HG03460 (cell line): Measurements from ENCODE around the gene PCDHA5.
"Not testable (repeated sequence)": the region's sequence is repeated elsewhere in the genome, so short reads cannot be mapped to it uniquely, and the experiment has no call there.

ENCODE experiments used
- ATAC-seq: cut with Tn5 transposase; IDR thresholded peaks from one replicate; pipeline ENCODE4 v1.9.1; 2021; ENCODE audit not compliant: unreplicated experiment

The PCDHA5 gene

GRCh38 chr5:140822969-140823368, 1.6 kb downstream of the PCDHA5 start:
- not testable (repeated sequence) for ATAC-seq

GRCh38 chr5:140823475-140823874, 2.1 kb downstream of the PCDHA5 start:
- ATAC-seq, result no peak

GRCh38 chr5:140827704-140828361, 6.4 kb downstream of the PCDHA5 start, which contains the start of gene PCDHA6:
Gene PCDHA6, plus strand, starts transcription at chr5:140827960. Its CDS starts 132 bp downstream, at chr5:140828092.
- ATAC-seq, result no peak

DNA sequence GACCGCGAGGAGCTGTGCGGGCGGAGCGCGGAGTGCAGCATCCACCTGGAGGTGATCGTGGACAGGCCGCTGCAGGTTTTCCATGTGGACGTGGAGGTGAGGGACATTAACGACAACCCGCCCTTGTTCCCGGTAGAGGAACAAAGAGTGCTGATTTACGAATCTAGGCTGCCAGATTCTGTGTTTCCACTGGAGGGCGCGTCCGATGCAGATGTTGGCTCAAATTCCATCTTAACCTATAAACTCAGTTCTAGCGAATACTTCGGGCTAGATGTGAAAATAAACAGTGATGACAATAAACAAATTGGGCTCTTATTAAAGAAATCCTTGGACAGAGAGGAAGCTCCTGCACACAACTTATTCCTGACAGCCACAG, 6.9 kb downstream of the PCDHA5 start:
- no peak for ATAC-seq

DNA sequence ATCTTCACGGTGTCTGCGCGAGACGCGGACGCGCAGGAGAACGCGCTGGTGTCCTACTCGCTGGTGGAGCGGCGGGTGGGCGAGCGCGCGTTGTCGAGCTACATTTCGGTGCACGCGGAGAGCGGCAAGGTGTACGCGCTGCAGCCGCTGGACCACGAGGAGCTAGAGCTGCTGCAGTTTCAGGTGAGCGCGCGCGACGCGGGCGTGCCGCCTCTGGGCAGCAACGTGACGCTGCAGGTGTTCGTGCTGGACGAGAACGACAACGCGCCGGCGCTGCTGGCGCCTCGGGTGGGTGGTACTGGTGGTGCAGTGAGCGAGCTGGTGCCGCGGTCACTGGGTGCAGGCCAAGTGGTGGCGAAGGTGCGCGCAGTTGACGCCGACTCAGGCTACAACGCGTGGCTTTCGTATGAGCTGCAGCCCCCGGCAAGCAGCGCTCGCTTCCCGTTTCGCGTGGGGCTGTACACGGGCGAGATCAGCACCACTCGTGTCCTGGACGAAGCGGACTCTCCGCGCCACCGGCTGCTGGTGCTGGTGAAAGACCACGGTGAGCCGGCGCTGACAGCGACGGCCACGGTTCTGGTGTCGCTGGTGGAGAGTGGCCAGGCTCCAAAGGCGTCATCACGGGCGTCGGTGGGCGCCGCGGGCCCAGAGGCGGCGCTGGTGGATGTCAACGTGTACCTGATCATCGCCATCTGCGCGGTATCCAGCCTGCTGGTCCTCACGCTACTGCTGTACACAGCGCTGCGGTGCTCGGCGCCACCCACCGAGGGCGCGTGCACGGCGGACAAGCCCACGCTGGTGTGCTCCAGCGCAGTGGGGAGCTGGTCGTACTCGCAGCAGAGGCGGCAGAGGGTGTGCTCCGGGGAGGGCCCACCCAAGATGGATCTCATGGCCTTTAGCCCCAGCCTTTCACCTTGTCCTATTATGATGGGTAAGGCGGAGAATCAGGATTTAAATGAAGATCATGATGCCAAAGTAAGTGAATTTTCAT, 8.4 kb downstream of the PCDHA5 start:
- not testable (repeated sequence) for ATAC-seq

DNA sequence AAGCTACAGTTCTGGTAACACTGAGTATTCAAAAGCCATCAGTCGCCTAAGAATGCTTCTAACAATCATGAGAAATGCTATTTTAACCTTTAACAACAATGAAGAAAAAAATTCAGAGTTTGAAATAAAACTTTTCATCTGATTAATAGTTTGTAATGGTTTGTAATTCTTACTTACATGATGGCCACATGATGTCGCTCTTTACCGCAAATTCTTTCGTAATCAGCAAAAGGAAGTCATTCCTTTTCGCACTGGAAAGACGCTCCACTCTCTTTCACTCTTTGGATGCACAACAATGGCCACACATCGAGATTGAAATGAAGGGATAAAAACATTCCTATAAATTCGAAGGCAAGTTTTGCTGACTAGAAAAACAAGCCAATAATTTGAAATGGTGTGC, 12.6 kb downstream of the PCDHA5 start, which contains the start of gene PCDHA7:
TSS of gene PCDHA7 (plus strand) at position 277 of the 400 bp plus-strand sequence. CDS start at position 392, 115 bp downstream.
- ATAC-seq, result no peak

- ATAC-seq, result not testable (repeated sequence)
Observed at GRCh38 chr5:140834439-140835008, 13.1 kb downstream of the PCDHA5 start.

- ATAC-seq, result no peak
Observed at GRCh38 chr5:140835622-140836510, 14.5 kb downstream of the PCDHA5 start.

GRCh38 chr5:140840978-140841962, 19.9 kb downstream of the PCDHA5 start, which contains the start of gene PCDHA8:
Gene PCDHA8, plus strand, starts transcription at chr5:140841187. Its CDS starts 135 bp downstream, at chr5:140841322.
- ATAC-seq, result no peak

DNA sequence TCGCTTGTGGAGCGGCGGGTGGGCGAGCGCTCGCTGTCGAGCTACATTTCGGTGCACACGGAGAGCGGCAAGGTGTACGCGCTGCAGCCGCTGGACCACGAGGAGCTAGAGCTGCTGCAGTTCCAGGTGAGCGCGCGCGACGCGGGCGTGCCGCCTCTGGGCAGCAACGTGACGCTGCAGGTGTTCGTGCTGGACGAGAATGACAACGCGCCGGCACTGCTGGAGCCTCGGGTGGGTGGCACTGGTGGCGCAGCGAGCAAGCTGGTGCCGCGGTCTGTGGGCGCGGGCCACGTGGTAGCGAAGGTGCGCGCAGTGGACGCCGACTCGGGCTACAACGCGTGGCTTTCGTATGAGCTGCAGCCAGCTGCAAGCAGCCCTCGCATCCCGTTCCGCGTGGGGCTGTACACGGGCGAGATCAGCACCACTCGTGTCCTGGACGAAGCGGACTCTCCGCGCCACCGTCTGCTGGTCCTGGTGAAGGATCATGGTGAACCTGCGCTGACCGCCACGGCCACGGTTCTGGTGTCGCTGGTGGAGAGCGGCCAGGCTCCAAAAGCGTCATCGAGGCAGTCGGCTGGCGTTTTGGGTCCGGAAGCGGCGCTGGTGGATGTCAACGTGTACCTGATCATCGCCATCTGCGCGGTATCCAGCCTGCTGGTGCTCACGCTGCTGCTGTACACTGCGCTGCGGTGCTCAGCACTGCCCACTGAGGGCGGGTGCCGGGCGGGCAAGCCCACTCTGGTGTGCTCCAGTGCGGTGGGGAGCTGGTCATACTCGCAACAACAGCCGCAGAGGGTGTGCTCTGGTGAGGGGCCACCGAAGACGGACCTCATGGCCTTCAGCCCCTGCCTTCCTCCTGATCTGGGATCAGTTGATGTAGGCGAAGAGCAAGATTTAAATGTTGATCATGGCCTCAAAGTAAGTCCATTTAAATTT, 21.7 kb downstream of the PCDHA5 start:
- ATAC-seq, result no peak

- not testable (repeated sequence) for ATAC-seq
Observed at GRCh38 chr5:140848139-140849102, 27.0 kb downstream of the PCDHA5 start, which contains the start of gene PCDHA9. Gene PCDHA9, plus strand, starts transcription at chr5:140848382. Its CDS starts 114 bp downstream, at chr5:140848496.

DNA sequence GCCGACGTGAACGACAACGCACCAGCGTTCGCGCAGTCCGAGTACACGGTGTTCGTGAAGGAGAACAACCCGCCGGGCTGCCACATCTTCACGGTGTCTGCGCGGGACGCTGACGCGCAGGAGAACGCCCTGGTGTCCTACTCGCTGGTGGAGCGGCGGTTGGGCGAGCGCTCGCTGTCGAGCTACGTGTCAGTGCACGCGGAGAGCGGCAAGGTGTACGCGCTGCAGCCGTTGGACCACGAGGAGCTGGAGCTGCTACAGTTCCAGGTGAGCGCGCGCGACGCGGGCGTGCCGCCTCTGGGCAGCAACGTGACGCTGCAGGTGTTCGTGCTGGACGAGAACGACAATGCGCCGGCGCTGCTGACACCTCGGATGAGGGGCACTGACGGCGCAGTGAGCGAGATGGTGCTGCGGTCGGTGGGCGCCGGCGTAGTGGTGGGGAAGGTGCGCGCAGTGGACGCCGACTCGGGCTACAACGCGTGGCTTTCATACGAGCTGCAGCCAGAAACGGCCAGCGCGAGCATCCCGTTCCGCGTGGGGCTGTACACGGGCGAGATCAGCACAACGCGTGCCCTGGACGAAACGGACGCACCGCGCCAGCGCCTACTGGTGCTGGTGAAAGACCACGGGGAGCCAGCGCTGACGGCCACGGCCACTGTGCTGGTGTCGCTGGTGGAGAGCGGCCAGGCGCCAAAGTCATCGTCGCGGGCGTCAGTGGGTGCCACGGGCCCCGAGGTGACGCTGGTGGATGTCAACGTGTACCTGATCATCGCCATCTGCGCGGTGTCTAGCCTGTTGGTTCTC, 28.6 kb downstream of the PCDHA5 start:
- ATAC-seq, result not testable (repeated sequence)

DNA sequence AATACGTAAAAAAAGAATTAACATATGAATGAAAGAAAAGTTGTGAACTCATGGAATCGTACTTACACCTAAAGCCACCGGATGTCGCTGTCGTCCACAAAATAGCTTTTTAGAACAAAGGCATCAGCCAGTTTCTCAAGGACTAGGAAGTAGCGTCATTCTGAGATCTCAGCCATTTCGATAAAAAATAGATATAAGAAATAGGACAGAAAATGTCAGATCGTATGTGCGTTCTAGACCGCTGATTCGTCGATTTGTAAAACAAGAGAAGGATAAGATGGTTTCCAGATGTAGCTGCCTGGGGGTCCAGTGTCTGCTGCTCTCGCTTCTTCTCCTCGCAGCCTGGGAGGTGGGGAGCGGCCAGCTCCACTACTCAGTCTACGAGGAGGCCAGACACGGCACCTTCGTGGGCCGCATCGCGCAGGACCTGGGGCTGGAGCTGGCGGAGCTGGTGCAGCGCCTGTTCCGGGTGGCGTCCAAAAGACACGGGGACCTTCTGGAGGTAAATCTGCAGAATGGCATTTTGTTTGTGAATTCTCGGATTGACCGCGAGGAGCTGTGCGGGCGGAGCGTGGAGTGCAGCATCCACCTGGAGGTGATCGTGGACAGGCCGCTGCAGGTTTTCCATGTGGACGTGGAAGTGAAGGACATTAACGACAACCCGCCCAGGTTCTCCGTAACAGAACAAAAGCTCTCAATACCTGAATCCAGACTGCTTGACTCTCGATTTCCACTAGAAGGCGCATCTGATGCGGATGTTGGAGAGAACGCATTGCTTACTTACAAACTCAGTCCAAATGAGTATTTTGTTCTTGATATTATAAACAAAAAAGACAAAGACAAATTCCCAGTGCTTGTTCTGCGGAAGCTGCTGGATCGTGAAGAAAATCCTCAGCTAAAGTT, 34.6 kb downstream of the PCDHA5 start, which contains the start of gene PCDHA10:
TSS of gene PCDHA10 (plus strand) at position 126 of the 903 bp plus-strand sequence. CDS start at position 278, 152 bp downstream.
- ATAC-seq, result no peak

- ATAC-seq, result no peak
Observed at GRCh38 chr5:140857177-140857986, 36.0 kb downstream of the PCDHA5 start.
